ENCODE data around the gene MAD1L1. TPM values are rescaled to one million over a fixed set of nuclear protein-coding genes. Genes with fewer than 3 reads are reported as not detected.
"Not testable (repeated sequence)": the region's sequence is repeated elsewhere in the genome, so short reads cannot be mapped to it uniquely, and the experiment has no call there.

MAD1L1 gene
- polyA plus RNA-seq, 3 donors, result 10.7 to 48.1 (median 18.4) TPM

GRCh38 chr7:2062648-2063047 lies 170.1 kb downstream of the MAD1L1 start:
- 87 to 90% (median 89%) methylated on average over 11 of the region's 11 CpGs for whole genome bisulfite sequencing, 3 donors
- no peak overlapping the region for H3K27ac ChIP-seq (ENCODE audit: low read depth, low read length)

- 86 to 93% (median 90%) methylated on average over 11 of the region's 11 CpGs for WGBS, 3 donors
- H3K27ac ChIP-seq (ENCODE audit: low read depth, low read length), result no peak overlapping the region
Observed at GRCh38 chr7:2060701-2061100, 172.0 kb downstream of the MAD1L1 start.

- 97 to 98% (median 98%) methylated on average over 66 of the region's 66 CpGs for WGBS, 3 donors
- H3K27ac ChIP-seq (ENCODE audit: low read depth, low read length), result no peak overlapping the region
Observed at GRCh38 chr7:2059964-2060700, 172.6 kb downstream of the MAD1L1 start.

- WGBS, 3 donors, result 46 to 83% (median 52%) methylated on average over 4 to 9 of the region's 13 CpGs
- H3K27ac ChIP-seq (ENCODE audit: low read depth, low read length), result not testable (repeated sequence)
Observed at GRCh38 chr7:2058246-2058645, 174.5 kb downstream of the MAD1L1 start.

GRCh38 chr7:2055956-2056355 lies 176.8 kb downstream of the MAD1L1 start:
- no peak overlapping the region for H3K27ac ChIP-seq (ENCODE audit: low read depth, low read length)
- 92 to 96% (median 94%) methylated on average over 11 of the region's 11 CpGs for WGBS, 3 donors

- H3K27ac ChIP-seq (ENCODE audit: low read depth, low read length), result no peak overlapping the region
- 86 to 95% (median 94%) methylated on average over 17 of the region's 17 CpGs for WGBS, 3 donors
Observed at GRCh38 chr7:2054927-2055326, 177.8 kb downstream of the MAD1L1 start.

GRCh38 chr7:2053395-2053794 lies 179.3 kb downstream of the MAD1L1 start:
- WGBS, 3 donors, result 90 to 92% (median 91%) methylated on average over 11 to 13 of the region's 13 CpGs

GRCh38 chr7:2052657-2053048 lies 180.1 kb downstream of the MAD1L1 start:
- H3K27ac ChIP-seq (ENCODE audit: low read depth, low read length), result no peak overlapping the region
- 88 to 93% (median 89%) methylated on average over 11 to 13 of the region's 13 CpGs for WGBS, 3 donors

More at GRCh38 chr7:2053395-2053794, 179.3 kb downstream of the MAD1L1 start:
- H3K27ac ChIP-seq (ENCODE audit: low read depth, low read length), result no peak overlapping the region

GRCh38 chr7:2051707-2052656 lies 180.8 kb downstream of the MAD1L1 start:
- WGBS, 3 donors, result 90 to 95% (median 91%) methylated on average over 30 of the region's 30 CpGs
- no peak overlapping the region for H3K27ac ChIP-seq (ENCODE audit: low read depth, low read length)

GRCh38 chr7:2050511-2050866 lies 182.3 kb downstream of the MAD1L1 start:
- 86 to 96% (median 90%) methylated on average over 7 of the region's 7 CpGs for WGBS, 3 donors
- no peak overlapping the region for H3K27ac ChIP-seq (ENCODE audit: low read depth, low read length)

- no peak overlapping the region for H3K27ac ChIP-seq (ENCODE audit: low read depth, low read length)
- WGBS, 3 donors, result 88 to 94% (median 92%) methylated on average over 30 to 37 of the region's 37 CpGs
Observed at GRCh38 chr7:2049782-2050510, 182.8 kb downstream of the MAD1L1 start.

- WGBS, 3 donors, result 90 to 94% (median 91%) methylated on average over 15 of the region's 15 CpGs
- H3K27ac ChIP-seq (ENCODE audit: low read depth, low read length), result no peak overlapping the region
Observed at GRCh38 chr7:2049111-2049781, 183.5 kb downstream of the MAD1L1 start.

- H3K27ac ChIP-seq (ENCODE audit: low read depth, low read length), result no peak overlapping the region
- 90 to 94% (median 90%) methylated on average over 11 of the region's 11 CpGs for WGBS, 3 donors
Observed at GRCh38 chr7:2048531-2048930, 184.2 kb downstream of the MAD1L1 start.

- H3K27ac ChIP-seq (ENCODE audit: low read depth, low read length), result no peak overlapping the region
- 92 to 95% (median 94%) methylated on average over 17 of the region's 17 CpGs for WGBS, 3 donors
Observed at GRCh38 chr7:2048006-2048405, 184.7 kb downstream of the MAD1L1 start.

GRCh38 chr7:2046581-2047565 lies 185.9 kb downstream of the MAD1L1 start:
- H3K27ac ChIP-seq (ENCODE audit: low read depth, low read length), result no peak overlapping the region
- 87 to 91% (median 91%) methylated on average over 30 of the region's 30 CpGs for WGBS, 3 donors

GRCh38 chr7:2045559-2046405 lies 187.0 kb downstream of the MAD1L1 start:
- 95 to 96% (median 95%) methylated on average over 23 to 25 of the region's 25 CpGs for WGBS, 3 donors
- no peak overlapping the region for H3K27ac ChIP-seq (ENCODE audit: low read depth, low read length)

All from adipose tissue (tissue), 3 donors.